Stimulated activated CD8-positive, alpha-beta memory T cell treated with anti-CD3 and anti-CD28 coated beads, Interleukin-2, amount 100 ng/mL, for 1 hour (primary cell): Measurements from ENCODE around the gene FBXL14.
"Not testable (repeated sequence)": the region's sequence is repeated elsewhere in the genome, so short reads cannot be mapped to it uniquely, and the experiment has no call there.

Source experiments
- DNase-seq, 2 donors: peaks; one replicate each; pipeline ENCODE4 v3.0.0-alpha.2; 2020; ENCODE audit warnings: low read depth in 2 of 2

Gene FBXL14

DNA sequence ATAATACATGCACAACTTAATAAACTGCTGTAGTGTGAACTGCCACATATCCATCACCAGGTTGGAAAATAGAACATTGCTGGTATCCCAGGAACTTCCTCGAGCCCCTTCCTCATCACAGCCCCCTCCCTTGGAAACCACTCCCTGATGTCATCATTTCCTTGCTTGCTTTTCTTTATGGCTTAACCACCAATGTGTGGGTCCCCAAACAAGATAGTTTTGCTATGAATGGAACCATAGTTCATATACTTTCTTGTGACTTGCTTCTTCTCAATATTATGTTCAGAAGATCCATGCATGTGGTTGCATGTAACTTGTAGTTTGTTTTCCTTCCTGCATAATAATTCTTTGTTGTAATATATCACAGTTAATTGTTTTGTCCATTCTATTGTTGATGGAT, 25.7 kb upstream of the FBXL14 start:
- DNase-seq = no peak

GRCh38 chr12:1619587-1619986, 25.2 kb upstream of the FBXL14 start:
- no peak for DNase-seq

GRCh38 chr12:1619159-1619558, 24.8 kb upstream of the FBXL14 start:
- no peak for DNase-seq

DNA sequence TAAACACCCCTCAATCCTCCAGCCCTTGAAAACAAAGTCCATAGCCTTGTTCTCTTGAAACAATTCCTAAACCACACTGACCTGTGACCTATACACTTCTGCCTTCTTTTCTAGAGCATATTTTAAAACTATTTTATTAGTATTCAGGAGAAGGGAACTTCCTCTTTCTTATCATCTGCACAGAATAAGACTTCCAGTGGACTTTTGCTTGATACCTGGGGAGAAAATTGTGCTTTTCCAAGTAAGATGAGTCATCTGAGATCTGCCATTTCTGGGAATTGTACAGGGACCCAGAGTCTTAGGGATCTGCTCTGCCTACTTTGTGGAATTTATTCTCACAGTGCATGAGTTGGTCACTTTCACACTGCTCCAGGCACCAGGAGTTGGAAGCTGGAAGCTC, 24.1 kb upstream of the FBXL14 start:
- DNase-seq = no peak

DNA sequence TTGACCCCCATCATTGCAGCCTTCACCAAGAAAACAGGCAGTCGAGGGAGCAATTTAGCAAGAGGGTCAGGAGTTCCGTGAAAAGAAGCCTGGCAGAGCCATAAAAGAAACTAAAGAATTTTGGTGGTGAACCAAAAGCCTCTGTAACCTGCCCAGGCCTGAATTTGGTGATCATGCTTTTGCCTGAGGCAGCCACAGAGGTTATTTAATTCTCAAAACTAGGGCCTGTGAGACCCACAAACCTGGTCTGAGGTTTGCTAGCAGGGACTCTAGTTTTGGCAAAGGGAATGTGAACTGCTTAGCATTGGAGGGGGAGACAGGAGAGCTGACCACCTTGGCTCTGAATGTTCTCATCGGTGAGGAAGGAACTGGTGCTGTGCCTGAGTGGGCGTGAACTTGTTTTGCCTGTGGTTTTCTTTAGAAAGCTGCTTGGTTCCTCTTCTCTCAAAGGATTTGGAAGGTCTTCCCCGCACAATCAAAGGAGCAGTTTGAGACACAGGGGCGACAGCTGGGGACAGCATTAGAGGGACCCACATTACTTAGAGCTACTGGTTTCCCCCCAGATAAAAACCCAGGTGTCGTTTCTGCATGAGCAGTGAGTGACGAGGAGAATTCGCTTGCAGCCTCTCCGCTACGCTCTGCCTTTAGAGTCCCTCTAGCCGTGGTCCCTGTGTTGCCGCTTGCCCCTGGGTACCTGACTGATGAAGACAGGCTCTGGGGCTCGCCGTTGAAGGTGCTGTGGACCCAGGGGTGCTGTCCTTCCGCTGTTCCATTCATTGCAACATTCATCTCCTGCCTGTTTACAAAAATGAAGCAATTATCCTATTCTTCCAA, 22.1 kb upstream of the FBXL14 start:
- no peak for DNase-seq

DNA sequence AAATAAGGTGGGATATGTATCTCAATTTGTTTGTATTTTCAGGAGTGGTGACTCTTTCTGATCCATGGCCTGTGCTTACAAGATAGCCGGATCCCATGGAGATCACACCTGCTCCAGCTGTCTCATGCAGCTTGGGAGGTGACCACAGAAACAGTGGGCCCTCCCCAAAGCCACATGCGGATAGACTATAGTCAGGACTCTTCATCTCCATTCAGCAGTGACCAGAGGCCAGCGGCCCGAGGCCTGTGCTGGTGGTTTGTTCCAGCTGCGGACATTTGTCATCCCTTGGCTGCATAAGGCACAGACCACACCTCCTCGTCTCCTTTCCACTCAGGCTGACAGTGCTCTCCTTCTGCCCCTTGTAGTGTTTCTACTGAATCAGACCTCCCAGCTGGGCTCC, 20.0 kb upstream of the FBXL14 start:
- DNase-seq = no peak

DNA sequence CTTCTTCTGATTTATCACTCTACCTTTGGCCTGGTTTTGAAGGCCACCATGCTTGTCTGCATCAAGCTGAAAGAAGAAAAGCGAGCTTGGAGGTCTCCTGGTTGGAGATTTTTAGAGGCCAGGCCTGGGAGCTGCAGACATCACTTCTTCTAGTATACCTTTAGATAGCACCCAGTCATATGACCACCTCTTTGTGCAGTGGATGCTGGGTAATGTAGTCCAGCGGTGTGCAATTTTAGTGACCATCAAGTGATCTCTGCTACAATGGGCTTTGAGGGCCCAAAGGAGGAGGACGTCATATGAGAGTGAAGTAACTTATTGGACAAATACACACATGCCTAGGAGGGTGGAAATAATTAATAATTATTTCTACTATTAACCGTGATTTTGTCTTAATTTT, 19.5 kb upstream of the FBXL14 start:
- DNase-seq = no peak

DNA sequence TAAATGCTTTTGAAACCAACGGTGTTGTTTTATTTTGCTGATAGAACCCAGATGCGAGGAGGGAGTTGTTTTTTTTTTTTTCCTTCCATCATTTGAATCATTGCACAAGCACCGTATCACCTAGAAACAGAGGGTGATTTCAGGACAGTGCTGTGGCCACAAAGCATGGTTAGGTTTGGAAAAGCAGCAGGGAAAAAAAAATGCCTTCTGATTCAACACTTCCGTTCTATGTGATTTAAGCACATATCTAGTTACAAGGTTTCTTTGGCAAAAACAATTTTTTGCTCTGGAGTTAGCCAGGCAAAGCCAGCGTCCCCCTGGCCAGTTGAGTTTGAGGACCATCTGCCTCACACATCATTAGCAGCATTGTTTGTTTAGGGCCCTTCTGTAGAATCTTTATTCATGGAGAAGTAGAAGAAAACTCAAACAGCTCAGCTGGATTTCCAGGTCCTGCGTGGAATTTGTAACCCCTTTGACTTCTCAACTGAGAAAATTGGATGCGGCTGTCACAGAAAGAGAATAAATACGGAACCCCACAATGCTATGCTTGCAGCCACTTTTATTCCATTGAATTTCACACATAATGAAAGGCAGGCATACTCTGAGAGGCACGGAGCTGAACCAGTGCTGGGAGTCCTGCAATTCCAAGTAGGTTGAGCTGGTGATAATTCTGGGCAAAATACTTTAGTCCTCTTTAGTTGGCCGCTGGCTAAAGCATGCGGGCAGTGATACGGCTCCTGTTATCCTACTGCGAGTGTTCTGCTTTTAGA, 17.6 kb upstream of the FBXL14 start:
- DNase-seq = no peak

DNA sequence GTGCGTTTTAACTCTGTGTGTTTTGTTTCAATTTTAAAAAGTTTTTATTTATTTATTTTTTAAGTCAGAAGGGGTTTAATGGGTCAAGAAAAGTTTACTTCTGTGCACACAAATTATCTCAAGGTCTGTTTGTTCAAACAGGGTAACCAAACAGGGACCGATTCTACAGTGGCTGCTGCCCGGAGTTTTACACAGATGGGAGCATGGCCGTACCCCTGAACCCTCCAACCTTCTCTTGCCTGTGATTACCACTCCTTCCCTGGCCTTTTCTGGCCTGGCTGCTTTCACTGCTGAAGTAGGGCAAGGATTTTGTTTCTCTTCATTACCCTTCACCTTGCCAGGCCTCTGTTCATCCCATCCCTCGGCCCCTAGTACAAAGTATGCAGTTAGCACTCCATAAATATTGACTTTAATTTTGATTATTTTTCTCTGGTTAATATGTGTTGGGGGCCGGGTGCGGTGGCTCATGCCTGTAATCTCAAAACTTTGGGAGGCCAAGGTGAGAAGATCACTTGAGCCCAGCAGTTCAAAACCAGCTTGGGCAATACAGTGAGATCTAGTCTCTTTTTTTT, 15.8 kb upstream of the FBXL14 start:
- no peak for DNase-seq

GRCh38 chr12:1608713-1609119, 14.3 kb upstream of the FBXL14 start:
- DNase-seq = no peak

- no peak for DNase-seq
These were observed 13.7 kb upstream of the FBXL14 start for GRCh38 chr12:1607940-1608712.

GRCh38 chr12:1606021-1606622, 11.7 kb upstream of the FBXL14 start:
- DNase-seq = no peak

GRCh38 chr12:1605129-1606020, 11.0 kb upstream of the FBXL14 start:
- DNase-seq = peak in 1 of 2 donors; percentile 34

GRCh38 chr12:1604464-1604863, 10.1 kb upstream of the FBXL14 start:
- DNase-seq = no peak

- no peak for DNase-seq
These were observed 9.1 kb upstream of the FBXL14 start for GRCh38 chr12:1603269-1603993.

- DNase-seq = not testable (repeated sequence)
These were observed 8.3 kb upstream of the FBXL14 start for GRCh38 chr12:1602706-1603105.

- no peak for DNase-seq
These were observed 4.4 kb upstream of the FBXL14 start for GRCh38 chr12:1598757-1599156.

- DNase-seq = no peak
These were observed 1.4 kb upstream of the FBXL14 start for GRCh38 chr12:1595690-1596347.

DNA sequence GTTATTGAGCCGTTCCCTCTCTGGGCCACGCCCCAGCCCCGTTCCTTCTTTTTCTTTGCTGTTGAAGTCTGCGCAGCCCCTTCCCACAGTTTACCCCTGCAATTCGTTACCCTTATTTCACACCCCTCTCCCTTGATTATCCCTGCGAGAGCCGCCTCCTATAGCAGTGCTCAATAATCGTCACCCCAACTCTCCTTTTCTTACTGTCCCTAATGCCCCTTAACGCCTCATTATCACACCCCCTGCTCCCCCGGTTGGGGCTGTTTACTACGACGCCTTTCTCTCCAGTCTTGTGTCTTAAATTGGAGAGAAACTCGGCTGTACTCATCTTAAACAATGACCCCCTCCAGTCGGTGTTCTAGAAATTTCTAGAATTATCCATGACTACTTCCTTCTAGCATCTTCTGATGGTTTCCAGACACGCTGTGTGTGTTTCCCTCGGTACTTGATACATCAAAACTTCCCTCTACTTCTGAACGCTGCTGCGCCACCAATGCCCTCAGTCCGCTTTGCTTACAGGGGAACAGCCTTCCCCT, 713 bp upstream of the FBXL14 start:
- no peak for DNase-seq
